ENCODE measurements around the gene N4BP3. TPM values are rescaled to one million over a fixed set of nuclear protein-coding genes. Genes with fewer than 3 reads are reported as not detected.

N4BP3 gene
- total RNA-seq, 6 experiments from 2014 or later: 0.05 to 0.33 (median 0.06) TPM

DNA sequence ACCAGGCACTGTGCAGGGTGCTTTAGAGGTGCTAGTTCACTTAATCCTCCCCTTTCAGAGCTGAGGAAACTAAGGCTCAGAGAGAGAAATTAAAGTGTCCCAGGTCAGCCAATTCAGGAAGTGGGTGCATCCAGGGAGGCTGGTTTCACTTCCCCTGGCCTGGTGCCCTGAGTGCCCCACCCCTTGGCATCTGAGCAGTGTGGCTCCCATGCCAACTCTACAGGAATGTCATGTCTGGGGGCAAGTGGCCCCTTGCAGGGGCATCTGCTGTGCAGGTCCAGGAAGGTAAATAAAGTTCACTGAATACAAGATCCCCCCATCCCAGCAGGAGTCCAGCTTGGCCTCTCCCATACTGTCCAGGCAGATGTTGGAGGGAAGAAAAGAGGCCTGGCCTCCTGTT is 4.4 kb upstream of the N4BP3 start:
- no peaks in the 10 kb centered on the region for H3K36me3 ChIP-seq
- TF ChIP-seq, protein P1, sequence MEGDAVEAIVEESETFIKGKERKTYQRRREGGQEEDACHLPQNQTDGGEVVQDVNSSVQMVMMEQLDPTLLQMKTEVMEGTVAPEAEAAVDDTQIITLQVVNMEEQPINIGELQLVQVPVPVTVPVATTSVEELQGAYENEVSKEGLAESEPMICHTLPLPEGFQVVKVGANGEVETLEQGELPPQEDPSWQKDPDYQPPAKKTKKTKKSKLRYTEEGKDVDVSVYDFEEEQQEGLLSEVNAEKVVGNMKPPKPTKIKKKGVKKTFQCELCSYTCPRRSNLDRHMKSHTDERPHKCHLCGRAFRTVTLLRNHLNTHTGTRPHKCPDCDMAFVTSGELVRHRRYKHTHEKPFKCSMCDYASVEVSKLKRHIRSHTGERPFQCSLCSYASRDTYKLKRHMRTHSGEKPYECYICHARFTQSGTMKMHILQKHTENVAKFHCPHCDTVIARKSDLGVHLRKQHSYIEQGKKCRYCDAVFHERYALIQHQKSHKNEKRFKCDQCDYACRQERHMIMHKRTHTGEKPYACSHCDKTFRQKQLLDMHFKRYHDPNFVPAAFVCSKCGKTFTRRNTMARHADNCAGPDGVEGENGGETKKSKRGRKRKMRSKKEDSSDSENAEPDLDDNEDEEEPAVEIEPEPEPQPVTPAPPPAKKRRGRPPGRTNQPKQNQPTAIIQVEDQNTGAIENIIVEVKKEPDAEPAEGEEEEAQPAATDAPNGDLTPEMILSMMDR (IDR thresholded peaks at IDR 0.05): no peak
- no peak for TF ChIP-seq POLR2A (IDR thresholded peaks at IDR 0.05)
- H3K27me3 ChIP-seq: no peaks in the 10 kb centered on the region
- ATAC-seq: peak in 2 of 4 donors; percentile 26 to 36
- no peak for DNase-seq
- intact Hi-C loops (cut with DNase I): no loop called here
- H3K4me1 ChIP-seq: peaks cover 0 to 5% (median 0%) of the 10 kb centered on the region in 4 donors
- no peak overlapping the region for H3K4me3 ChIP-seq
- no peaks in the 10 kb centered on the region for H3K9me3 ChIP-seq
- H3K27ac ChIP-seq: no peak overlapping the region

DNA sequence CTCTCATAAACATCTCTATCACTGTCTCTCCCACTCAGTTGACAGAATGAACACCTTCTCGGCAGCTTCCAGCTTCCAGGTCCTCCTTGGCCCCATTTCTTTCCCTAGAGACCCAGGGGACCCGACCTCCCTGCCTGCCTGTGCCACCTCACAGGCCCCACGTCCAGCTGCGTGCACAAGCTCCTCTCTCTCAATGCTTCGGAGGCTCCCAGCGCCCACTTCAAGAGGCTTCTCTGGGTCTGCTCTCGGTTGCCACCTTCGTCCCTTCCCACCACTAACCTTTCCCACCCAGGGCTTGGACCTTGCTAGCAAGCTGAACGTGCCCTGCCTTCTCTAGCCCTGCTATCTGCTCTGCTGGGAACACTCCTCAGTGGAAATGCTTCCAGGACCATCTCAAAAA is 2.8 kb upstream of the N4BP3 start:
- ATAC-seq (no peak), DNase-seq (no peak)
- Histone ChIP-seq H3K27ac (no peak overlapping the region), H3K36me3 (no peaks in the 10 kb centered on the region), H3K27me3 (no peaks in the 10 kb centered on the region), H3K4me3 (no peak overlapping the region), H3K9me3 (no peaks in the 10 kb centered on the region), H3K4me1 (peaks cover 0 to 5% (median 0%) of the 10 kb centered on the region in 4 donors)
- TF ChIP-seq, protein P1 (IDR thresholded peaks at IDR 0.05): no peak
- TF ChIP-seq POLR2A (IDR thresholded peaks at IDR 0.05): no peak
- intact Hi-C loops (cut with DNase I): no loop called here
- WGBS (ENCODE audit: insufficient coverage, low coverage, low lambda C conversion rate, missing lambda C conversion rate): 76% methylated on average over 8 of the region's 9 CpGs

GRCh38 chr5:178111925-178112324 is 1.4 kb upstream of the N4BP3 start:
- TF ChIP-seq POLR2A (IDR thresholded peaks at IDR 0.05): no peak
- TF ChIP-seq, protein P1 (IDR thresholded peaks at IDR 0.05): no peak
- no peak for ATAC-seq
- 13% methylated on average over 2 of the region's 3 CpGs for WGBS (ENCODE audit: insufficient coverage, low coverage, low lambda C conversion rate, missing lambda C conversion rate)
- H3K36me3 ChIP-seq: no peaks in the 10 kb centered on the region
- no peak for DNase-seq
- no peak overlapping the region for H3K27ac ChIP-seq
- no peaks in the 10 kb centered on the region for H3K9me3 ChIP-seq
- H3K4me1 ChIP-seq: peaks cover 0 to 5% (median 0%) of the 10 kb centered on the region in 4 donors
- H3K4me3 ChIP-seq: no peak overlapping the region
- intact Hi-C loops (cut with DNase I): no loop called here
- H3K27me3 ChIP-seq: no peaks in the 10 kb centered on the region

GRCh38 chr5:178112545-178112944 is 787 bp upstream of the N4BP3 start:
- Histone ChIP-seq H3K36me3 (no peaks in the 10 kb centered on the region), H3K27me3 (no peaks in the 10 kb centered on the region), H3K27ac (no peak overlapping the region), H3K9me3 (no peaks in the 10 kb centered on the region), H3K4me1 (peaks cover 0 to 5% (median 0%) of the 10 kb centered on the region in 4 donors), H3K4me3 (no peak overlapping the region)
- TF ChIP-seq, protein P1 (IDR thresholded peaks at IDR 0.05): no peak
- DNase-seq (no peak), ATAC-seq (no peak)
- intact Hi-C loops (cut with DNase I): no loop called here
- WGBS (ENCODE audit: insufficient coverage, low coverage, low lambda C conversion rate, missing lambda C conversion rate): 80% methylated on average over 5 of the region's 5 CpGs

DNA sequence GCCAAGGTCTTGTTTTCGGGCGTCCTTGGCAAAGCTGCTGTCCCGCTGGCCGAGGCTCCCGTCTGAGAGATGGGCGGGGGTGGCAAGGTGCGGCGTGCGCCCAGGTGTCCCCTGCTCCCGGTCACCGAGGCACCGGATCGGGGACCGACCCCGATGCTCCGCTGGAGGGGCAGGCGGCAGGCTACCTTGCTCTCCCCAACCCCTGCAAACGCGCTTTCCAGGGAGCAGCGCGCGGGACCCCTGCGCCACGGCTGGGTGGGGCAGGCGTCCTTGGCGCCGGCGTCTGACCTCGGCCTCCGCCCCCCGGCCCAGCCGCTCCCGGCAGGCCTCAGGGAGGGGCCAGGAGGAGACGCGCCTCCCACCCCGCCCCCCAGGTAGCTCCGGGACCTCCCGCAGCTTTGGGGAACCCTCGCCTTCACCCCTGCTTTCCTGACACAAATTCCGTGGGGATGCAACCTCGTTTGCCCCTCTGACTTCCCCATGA is 551 bp downstream of the N4BP3 start:
- no peak for ATAC-seq
- Histone ChIP-seq H3K4me1 (peaks cover 0 to 5% (median 0%) of the 10 kb centered on the region in 4 donors), H3K27me3 (no peaks in the 10 kb centered on the region), H3K36me3 (no peaks in the 10 kb centered on the region), H3K4me3 (peak overlapping the region; percentile 14 to 29 (median 16)), H3K27ac (no peak overlapping the region), H3K9me3 (no peaks in the 10 kb centered on the region)
- DNase-seq: no peak
- WGBS (ENCODE audit: insufficient coverage, low coverage, low lambda C conversion rate, missing lambda C conversion rate): 0% methylated on average over 2 of the region's 41 CpGs
- intact Hi-C loops (cut with DNase I): no loop called here
- TF ChIP-seq, protein P1 (IDR thresholded peaks at IDR 0.05): no peak
- no peak for TF ChIP-seq POLR2A (IDR thresholded peaks at IDR 0.05)
